ENCODE results near the gene FUOM.

DNA sequence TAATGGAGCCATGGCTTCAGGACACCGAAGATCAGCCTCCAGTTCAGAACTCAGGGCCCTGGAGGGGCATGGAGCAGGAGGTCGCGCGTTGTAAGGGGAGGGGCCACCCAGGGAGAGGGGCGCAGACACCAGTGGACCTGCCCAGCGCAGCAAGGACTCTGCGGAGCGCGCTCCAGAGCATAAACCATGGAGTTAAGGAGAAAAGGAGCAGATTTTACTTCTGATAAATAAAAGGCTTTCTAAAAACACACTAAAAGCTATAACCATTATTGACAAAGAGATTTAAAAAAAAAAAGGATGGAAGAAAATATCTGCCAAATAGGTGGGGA lies 31.6 kb downstream of the FUOM start:
- TF ChIP-seq, protein P1, sequence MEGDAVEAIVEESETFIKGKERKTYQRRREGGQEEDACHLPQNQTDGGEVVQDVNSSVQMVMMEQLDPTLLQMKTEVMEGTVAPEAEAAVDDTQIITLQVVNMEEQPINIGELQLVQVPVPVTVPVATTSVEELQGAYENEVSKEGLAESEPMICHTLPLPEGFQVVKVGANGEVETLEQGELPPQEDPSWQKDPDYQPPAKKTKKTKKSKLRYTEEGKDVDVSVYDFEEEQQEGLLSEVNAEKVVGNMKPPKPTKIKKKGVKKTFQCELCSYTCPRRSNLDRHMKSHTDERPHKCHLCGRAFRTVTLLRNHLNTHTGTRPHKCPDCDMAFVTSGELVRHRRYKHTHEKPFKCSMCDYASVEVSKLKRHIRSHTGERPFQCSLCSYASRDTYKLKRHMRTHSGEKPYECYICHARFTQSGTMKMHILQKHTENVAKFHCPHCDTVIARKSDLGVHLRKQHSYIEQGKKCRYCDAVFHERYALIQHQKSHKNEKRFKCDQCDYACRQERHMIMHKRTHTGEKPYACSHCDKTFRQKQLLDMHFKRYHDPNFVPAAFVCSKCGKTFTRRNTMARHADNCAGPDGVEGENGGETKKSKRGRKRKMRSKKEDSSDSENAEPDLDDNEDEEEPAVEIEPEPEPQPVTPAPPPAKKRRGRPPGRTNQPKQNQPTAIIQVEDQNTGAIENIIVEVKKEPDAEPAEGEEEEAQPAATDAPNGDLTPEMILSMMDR (IDR thresholded peaks at IDR 0.05) = no peak
- TF ChIP-seq POLR2A (IDR thresholded peaks at IDR 0.05) = no peak
